Right lobe of liver (tissue), 4 donors: Measurements from ENCODE around the gene KRT34.

ENCODE experiments used
- CTCF ChIP-seq, 4 donors: fragments of 200-600 bp in 3 of 4; fragments of 450-650 bp in 1 of 4; IDR thresholded peaks; one replicate each; pipeline versions ENCODE4 v1.5.1 to v1.8.0; 2016 to 2022; ENCODE audit warnings: antibody characterized with exemption in 4 of 4, mild to moderate bottlenecking in 2 of 4
- POLR2A ChIP-seq: fragments of 450-650 bp; IDR thresholded peaks from one replicate; pipeline ENCODE4 v1.6.1; 2017; ENCODE audit warnings: antibody characterized with exemption, mild to moderate bottlenecking
- donor health status: DM: no; HTN: no; CAD: no.
- donor health status: DM: no; HTN: no; CAD: no.
- donor health status: DM: no; HTN: yes; CAD: no.

GRCh38 chr17:41429667-41430066 is 47.6 kb upstream of the KRT34 start:
- TF ChIP-seq POLR2A (no peak), CTCF (IDR thresholded peaks at IDR 0.05) (no peak)
